OCI-LY3 (cell line): ENCODE results near the gene BRD1.

ENCODE experiments used
- CTCF ChIP-seq: fragments of 200-600, 300-600 bp; sonication (generic); IDR thresholded peaks from 2 replicates; pipeline ENCODE4 v1.5.1; 2014; ENCODE audit warnings: antibody characterized with exemption, low read length, low read depth
- EZH2phosphoT487 ChIP-seq: fragments of 200-600 bp; shearing (Covaris generic); IDR thresholded peaks from 2 replicates; pipeline ENCODE4 v1.6.1; 2018; ENCODE audit warnings: antibody characterized with exemption, mixed run types, low read depth

- TF ChIP-seq CTCF (no peak), EZH2phosphoT487 (no peak)
These were observed 76.2 kb downstream of the BRD1 start for GRCh38 chr22:49751318-49751965.
